Uterus (tissue), 2 donors: ENCODE measurements around the gene INTS1.

Experiments
- POLR2A ChIP-seq, 2 donors: fragments of 450-650 bp; IDR thresholded peaks; one replicate each; pipeline ENCODE4 v1.6.1; 2016; ENCODE audit warnings: antibody characterized with exemption in 2 of 2, mild to moderate bottlenecking in 1 of 2, moderate library complexity in 1 of 2
- TF ChIP-seq, protein P1 (sequence below), 4 experiments: fragments of 200-600 bp in 2 of 4; fragments of 450-650 bp in 2 of 4; sonication (generic) in 2 of 4; IDR thresholded peaks; one replicate each; pipeline ENCODE4 v1.5.1; 2016 to 2019; ENCODE audit warnings: antibody characterized with exemption in 4 of 4, mild to moderate bottlenecking in 2 of 4, moderate library complexity in 1 of 4

DNA sequence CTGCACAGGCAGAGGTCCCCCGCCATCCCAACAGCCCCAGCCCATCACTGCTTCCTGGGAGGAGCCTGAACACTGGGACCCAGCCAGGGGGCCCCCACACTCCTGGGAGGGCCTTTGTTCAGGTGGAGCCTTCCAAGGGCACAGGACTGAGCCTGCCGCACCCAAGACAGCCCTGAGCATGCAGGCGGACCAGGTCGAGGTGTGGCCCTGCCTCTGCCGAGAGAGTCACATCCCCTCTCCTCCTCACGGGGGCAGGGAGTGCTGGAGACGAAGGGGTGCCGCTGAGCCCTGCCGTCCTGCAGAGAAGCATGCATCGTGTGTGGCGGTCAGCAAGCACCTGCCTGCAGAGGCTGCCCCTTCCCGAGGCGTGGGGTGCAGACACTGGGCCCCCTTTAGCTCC, 19.0 kb upstream of the INTS1 start:
- TF ChIP-seq, protein P1, sequence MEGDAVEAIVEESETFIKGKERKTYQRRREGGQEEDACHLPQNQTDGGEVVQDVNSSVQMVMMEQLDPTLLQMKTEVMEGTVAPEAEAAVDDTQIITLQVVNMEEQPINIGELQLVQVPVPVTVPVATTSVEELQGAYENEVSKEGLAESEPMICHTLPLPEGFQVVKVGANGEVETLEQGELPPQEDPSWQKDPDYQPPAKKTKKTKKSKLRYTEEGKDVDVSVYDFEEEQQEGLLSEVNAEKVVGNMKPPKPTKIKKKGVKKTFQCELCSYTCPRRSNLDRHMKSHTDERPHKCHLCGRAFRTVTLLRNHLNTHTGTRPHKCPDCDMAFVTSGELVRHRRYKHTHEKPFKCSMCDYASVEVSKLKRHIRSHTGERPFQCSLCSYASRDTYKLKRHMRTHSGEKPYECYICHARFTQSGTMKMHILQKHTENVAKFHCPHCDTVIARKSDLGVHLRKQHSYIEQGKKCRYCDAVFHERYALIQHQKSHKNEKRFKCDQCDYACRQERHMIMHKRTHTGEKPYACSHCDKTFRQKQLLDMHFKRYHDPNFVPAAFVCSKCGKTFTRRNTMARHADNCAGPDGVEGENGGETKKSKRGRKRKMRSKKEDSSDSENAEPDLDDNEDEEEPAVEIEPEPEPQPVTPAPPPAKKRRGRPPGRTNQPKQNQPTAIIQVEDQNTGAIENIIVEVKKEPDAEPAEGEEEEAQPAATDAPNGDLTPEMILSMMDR (IDR thresholded peaks at IDR 0.05) = no peak
- TF ChIP-seq POLR2A (IDR thresholded peaks at IDR 0.05) = no peak
